Natural killer cell (primary cell): Measurements from ENCODE around the gene GGN. TPM values are rescaled to one million over a fixed set of nuclear protein-coding genes. Genes with fewer than 3 reads are reported as not detected.
"Not testable (repeated sequence)": the region's sequence is repeated elsewhere in the genome, so short reads cannot be mapped to it uniquely, and the experiment has no call there.

Source experiments
- ATAC-seq, 3 donors: fragments of 150-1000 bp in 2 of 3; fragments of 200-7000 bp in 1 of 3; cut with Tn5 transposase; 1 replicate in 1 of 3; 2 replicates in 2 of 3; pipeline ENCODE4 v1.10.0; 2021; ENCODE audit warnings: mild to moderate bottlenecking in 2 of 3, moderate library complexity in 2 of 3
- DNase-seq, 2 donors: peaks; one replicate each; pipeline versions ENCODE4 v3.0.0 to v3.0.0-alpha.2; 2013 to 2021; ENCODE audit warnings: mixed read lengths in 1 of 2
- H3K27ac ChIP-seq: one replicate; pipeline ENCODE4 v1.5.1; 2013; ENCODE audit warnings: mild to moderate bottlenecking, low read length
- H3K27me3 ChIP-seq: one replicate; pipeline ENCODE4 v1.6.1; 2013; ENCODE audit warnings: low read length; ENCODE audit not compliant: control insufficient read depth, insufficient read depth
- H3K36me3 ChIP-seq: one replicate; pipeline ENCODE4 v1.6.1; 2013; ENCODE audit warnings: low read length; ENCODE audit not compliant: control insufficient read depth, insufficient read depth
- H3K4me1 ChIP-seq: one replicate; pipeline ENCODE4 v1.6.1; 2013; ENCODE audit warnings: low read length; ENCODE audit not compliant: control insufficient read depth, insufficient read depth
- H3K4me3 ChIP-seq: one replicate; pipeline ENCODE4 v1.5.1; 2013; ENCODE audit warnings: low read length
- H3K9me3 ChIP-seq: one replicate; pipeline ENCODE4 v1.6.1; 2013; ENCODE audit warnings: low read length; ENCODE audit not compliant: control insufficient read depth, insufficient read depth
- H3K27ac Mint-ChIP-seq, 2 donors: one replicate each; pipeline ENCODE4 v1.8.0; 2022; ENCODE audit warnings: mild to moderate bottlenecking in 2 of 2, mixed read lengths in 2 of 2, moderate library complexity in 1 of 2
- H3K27me3 Mint-ChIP-seq, 2 donors: one replicate each; pipeline ENCODE4 v1.8.0; 2022; ENCODE audit warnings: low read depth in 2 of 2, mixed read lengths in 2 of 2
- H3K36me3 Mint-ChIP-seq: one replicate; pipeline ENCODE4 v1.8.0; 2022; ENCODE audit warnings: mixed read lengths
- H3K4me1 Mint-ChIP-seq, 2 donors: one replicate each; pipeline ENCODE4 v1.8.0; 2022; ENCODE audit warnings: mixed read lengths in 2 of 2
- H3K4me3 Mint-ChIP-seq: one replicate; pipeline ENCODE4 v1.8.0; 2022; ENCODE audit warnings: mild to moderate bottlenecking, moderate library complexity, mixed read lengths
- H3K9me3 Mint-ChIP-seq, 2 donors: one replicate each; pipeline ENCODE4 v1.8.0; 2022; ENCODE audit warnings: mixed read lengths in 2 of 2
- WGBS: methylation state at CpG from one replicate; pipeline ENCODE4 v1.1.7; 2013; ENCODE audit warnings: missing lambda C conversion rate; ENCODE audit not compliant: insufficient coverage; 5-methylcytosine and 5-hydroxymethylcytosine counted together
- intact Hi-C: fragments of 100-400 bp; cut with micrococcal nuclease; formaldehyde crosslinking; loops from one replicate; pipeline ENCODE4 v1.14.2; 2022
- total RNA-seq, 4 donors: library from RNA; stranded (reverse); fragments of 120-200 nt in 1 of 4; gene quantifications; one replicate each; pipeline versions ENCODE4 v1.2.3 to v1.2.4, GENCODE V29; 2013 to 2022
- TF ChIP-seq, protein P1 (sequence below): fragments of 200-600 bp; IDR thresholded peaks from one replicate; pipeline ENCODE4 v1.8.0; 2022; ENCODE audit warnings: antibody characterized with exemption

Gene GGN
- total RNA-seq, 3 donors from 2014 or later (not counting 1 experiment from before 2014, with no cell fraction given) = not detected

DNA sequence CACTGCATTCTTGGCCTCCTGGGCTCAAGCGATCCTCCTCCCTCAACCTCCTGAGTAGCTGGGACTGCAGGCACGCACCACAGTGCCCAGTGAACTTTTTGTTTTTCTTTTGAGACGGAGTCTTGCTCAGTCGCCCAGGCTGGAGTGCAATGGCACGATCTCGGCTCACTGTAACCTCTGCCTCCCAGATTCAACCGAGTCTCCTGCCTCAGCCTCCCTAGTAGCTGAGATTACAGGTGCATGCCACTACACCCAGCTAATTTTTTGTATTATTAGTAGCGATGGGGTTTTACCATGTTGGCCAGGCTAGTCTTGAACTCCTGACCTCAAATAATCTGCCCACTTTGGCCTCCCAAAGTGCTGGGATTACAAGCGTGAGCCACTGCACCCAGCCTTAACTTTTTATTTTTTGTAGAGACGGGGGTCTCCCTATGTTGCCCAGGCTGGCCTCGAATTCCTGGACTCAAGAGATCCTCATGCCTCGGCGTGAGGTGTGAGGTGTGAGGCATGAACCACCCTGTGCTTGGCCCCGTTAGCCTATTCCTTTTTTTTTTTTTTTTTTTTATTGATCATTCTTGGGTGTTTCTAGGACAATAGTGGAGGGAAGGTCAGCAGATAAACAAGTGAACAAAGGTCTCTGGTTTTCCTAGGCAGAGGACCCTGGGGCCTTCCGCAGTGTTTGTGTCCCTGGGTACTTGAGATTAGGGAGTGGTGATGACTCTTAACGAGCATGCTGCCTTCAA lies 24.7 kb downstream of the GGN start:
- Mint-ChIP-seq H3K4me3 (peak overlapping the region; percentile 64), H3K4me1 (peaks cover 0 to 19% of the 10 kb centered on the region in 2 donors), H3K27me3 (peaks cover 5 to 19% of the 10 kb centered on the region in 2 donors)
- H3K27ac Mint-ChIP-seq, H3K9me3 ChIP-seq, ATAC-seq, H3K27me3 ChIP-seq, H3K9me3 Mint-ChIP-seq, intact Hi-C loops, H3K36me3 ChIP-seq, DNase-seq, H3K27ac ChIP-seq, H3K36me3 Mint-ChIP-seq, H3K4me3 ChIP-seq: not testable (repeated sequence)
- 84% methylated on average over 14 of the region's 16 CpGs for WGBS
- peaks cover 23% of the 10 kb centered on the region for H3K4me1 ChIP-seq

DNA sequence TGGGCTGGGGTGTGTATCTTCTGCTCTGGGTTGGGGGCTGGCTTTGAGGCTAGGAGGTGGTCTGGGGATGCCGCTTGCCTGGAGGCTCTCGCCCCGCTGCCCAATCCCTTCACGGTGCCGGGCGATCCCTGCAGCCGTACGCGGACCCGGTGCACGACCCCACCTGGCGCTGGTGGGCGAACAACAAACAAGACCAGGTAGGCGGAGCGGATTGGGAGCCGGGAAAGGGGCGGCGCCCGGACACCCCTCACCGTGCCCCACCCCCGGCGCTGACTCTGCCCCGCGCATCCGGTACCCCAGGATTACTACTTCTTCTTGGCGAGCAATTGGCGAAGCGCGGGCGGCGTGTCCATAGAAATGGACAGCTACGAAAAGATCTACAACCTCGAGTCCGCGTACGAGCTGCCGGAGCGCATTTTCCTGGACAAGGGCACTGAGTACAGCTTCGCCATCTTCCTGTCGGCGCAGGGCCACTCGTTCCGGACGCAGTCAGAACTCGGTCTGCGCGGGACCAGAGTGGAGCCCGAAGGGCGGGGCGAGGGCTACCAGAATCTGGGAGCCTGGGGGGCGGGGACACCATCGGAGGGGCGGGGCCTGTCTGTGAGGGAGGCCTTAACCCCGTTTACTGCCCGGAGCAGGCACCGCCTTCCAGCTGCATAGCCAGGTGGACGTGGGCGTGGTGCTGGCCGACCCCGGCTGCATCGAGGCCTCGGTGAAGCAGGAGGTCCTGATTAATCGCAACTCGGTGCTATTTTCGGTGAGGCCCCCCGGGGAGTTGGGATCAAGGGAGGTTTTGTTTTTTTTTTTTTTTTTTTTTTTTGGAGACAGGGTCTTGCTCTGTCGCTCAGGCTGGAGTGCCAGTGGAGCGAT lies 25.5 kb downstream of the GGN start:
- peaks cover 5 to 19% of the 10 kb centered on the region in 2 donors for H3K27me3 Mint-ChIP-seq
- intact Hi-C loops = no loop called here
- TF ChIP-seq, protein P1, sequence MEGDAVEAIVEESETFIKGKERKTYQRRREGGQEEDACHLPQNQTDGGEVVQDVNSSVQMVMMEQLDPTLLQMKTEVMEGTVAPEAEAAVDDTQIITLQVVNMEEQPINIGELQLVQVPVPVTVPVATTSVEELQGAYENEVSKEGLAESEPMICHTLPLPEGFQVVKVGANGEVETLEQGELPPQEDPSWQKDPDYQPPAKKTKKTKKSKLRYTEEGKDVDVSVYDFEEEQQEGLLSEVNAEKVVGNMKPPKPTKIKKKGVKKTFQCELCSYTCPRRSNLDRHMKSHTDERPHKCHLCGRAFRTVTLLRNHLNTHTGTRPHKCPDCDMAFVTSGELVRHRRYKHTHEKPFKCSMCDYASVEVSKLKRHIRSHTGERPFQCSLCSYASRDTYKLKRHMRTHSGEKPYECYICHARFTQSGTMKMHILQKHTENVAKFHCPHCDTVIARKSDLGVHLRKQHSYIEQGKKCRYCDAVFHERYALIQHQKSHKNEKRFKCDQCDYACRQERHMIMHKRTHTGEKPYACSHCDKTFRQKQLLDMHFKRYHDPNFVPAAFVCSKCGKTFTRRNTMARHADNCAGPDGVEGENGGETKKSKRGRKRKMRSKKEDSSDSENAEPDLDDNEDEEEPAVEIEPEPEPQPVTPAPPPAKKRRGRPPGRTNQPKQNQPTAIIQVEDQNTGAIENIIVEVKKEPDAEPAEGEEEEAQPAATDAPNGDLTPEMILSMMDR = no peak
- DNase-seq (peak in 1 of 2 donors; percentile 68), ATAC-seq (peak; percentile 48 to 58 (median 54))
- Histone ChIP-seq H3K4me1 (peaks cover 23% of the 10 kb centered on the region), H3K9me3 (no peaks in the 10 kb centered on the region), H3K27me3 (peaks cover 3% of the 10 kb centered on the region), H3K4me3 (peak overlapping the region; percentile 43), H3K36me3 (no peaks in the 10 kb centered on the region), H3K27ac (no peak overlapping the region)
- H3K9me3 Mint-ChIP-seq = no peaks in the 10 kb centered on the region
- H3K27ac Mint-ChIP-seq = no peak overlapping the region
- WGBS = 2% methylated on average over 68 of the region's 68 CpGs
- peak overlapping the region; percentile 81 for H3K4me3 Mint-ChIP-seq
- peaks cover 0 to 19% of the 10 kb centered on the region in 2 donors for H3K4me1 Mint-ChIP-seq
- no peaks in the 10 kb centered on the region for H3K36me3 Mint-ChIP-seq

DNA sequence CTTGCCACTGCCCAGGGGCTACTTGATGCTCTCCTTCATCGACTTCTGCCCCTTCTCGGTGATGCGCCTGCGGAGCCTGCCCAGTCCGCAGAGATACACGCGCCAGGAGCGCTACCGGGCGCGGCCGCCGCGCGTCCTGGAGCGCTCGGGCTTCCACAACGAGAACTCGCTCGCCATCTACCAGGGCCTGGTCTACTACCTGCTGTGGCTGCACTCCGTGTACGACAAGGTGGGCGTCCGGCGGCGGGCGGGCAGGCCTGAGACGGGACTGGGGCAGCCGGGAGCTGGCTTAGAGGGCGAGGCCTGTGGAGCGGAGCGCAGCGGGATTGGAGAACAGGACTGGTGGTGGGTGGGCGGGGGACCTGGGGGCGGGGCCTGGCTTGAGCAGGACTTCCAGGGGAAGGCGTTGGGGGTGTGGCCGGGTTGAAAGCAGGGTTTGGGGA lies 26.2 kb downstream of the GGN start:
- Mint-ChIP-seq H3K9me3 (no peaks in the 10 kb centered on the region), H3K4me1 (peaks cover 0 to 19% of the 10 kb centered on the region in 2 donors), H3K4me3 (peak overlapping the region; percentile 81), H3K27ac (no peak overlapping the region), H3K36me3 (no peaks in the 10 kb centered on the region), H3K27me3 (peaks cover 5 to 19% of the 10 kb centered on the region in 2 donors)
- intact Hi-C loops = no loop called here
- H3K36me3 ChIP-seq = no peaks in the 10 kb centered on the region
- H3K4me1 ChIP-seq = peaks cover 23% of the 10 kb centered on the region
- ATAC-seq = peak; percentile 68 to 78 (median 74)
- H3K4me3 ChIP-seq = peak overlapping the region; percentile 43
- no peak overlapping the region for H3K27ac ChIP-seq
- peaks cover 3% of the 10 kb centered on the region for H3K27me3 ChIP-seq
- WGBS = under 1% methylated on average over 37 of the region's 37 CpGs
- DNase-seq = peak in 1 of 2 donors; percentile 74
- TF ChIP-seq, protein P1 = no peak
- H3K9me3 ChIP-seq = no peaks in the 10 kb centered on the region
